Chondrocyte (in vitro differentiated cells): Measurements from ENCODE around the gene G6PC2. TPM values are rescaled to one million over a fixed set of nuclear protein-coding genes. Genes with fewer than 3 reads are reported as not detected.

Experiments used
- DNase-seq: peaks from one replicate; pipeline ENCODE4 v3.0.0; 2021; ENCODE audit warnings: mixed read lengths, low spot score
- H3K27ac Mint-ChIP-seq: one replicate; pipeline ENCODE4 v1.8.0; 2021; ENCODE audit warnings: mild to moderate bottlenecking, moderate library complexity, mixed read lengths; ENCODE audit not compliant: unreplicated experiment
- H3K27me3 Mint-ChIP-seq: 2 replicates; pipeline ENCODE4 v1.8.0; 2021; ENCODE audit warnings: low read depth, mixed read lengths
- H3K36me3 Mint-ChIP-seq: 2 replicates; pipeline ENCODE4 v1.8.0; 2021; ENCODE audit warnings: low read depth, mixed read lengths
- H3K4me1 Mint-ChIP-seq: 2 replicates; pipeline ENCODE4 v1.8.0; 2021; ENCODE audit warnings: low read depth, mild to moderate bottlenecking, mixed read lengths
- H3K4me3 Mint-ChIP-seq: one replicate; pipeline ENCODE4 v1.8.0; 2021; ENCODE audit warnings: mild to moderate bottlenecking, moderate library complexity, mixed read lengths; ENCODE audit not compliant: unreplicated experiment
- H3K9me3 Mint-ChIP-seq: 2 replicates; pipeline ENCODE4 v1.8.0; 2021; ENCODE audit warnings: low read depth, mixed read lengths
- CTCF ChIP-seq: fragments of 200-600 bp; sonication (generic); IDR thresholded peaks from 2 replicates; pipeline ENCODE4 v1.5.0; 2021; ENCODE audit warnings: antibody characterized with exemption, mild to moderate bottlenecking, moderate library complexity
- total RNA-seq: library from RNA; stranded (reverse); gene quantifications from 3 replicates; pipeline ENCODE4 v1.2.1, GENCODE V29; 2021

The G6PC2 gene
- total RNA-seq, 1 donor from 2014 or later, result not detected

- no peak for DNase-seq
- H3K27ac Mint-ChIP-seq, result no peak overlapping the region
- TF ChIP-seq CTCF, result no peak
- H3K36me3 Mint-ChIP-seq, result no peaks in the 10 kb centered on the region
- peaks cover 18% of the 10 kb centered on the region for H3K27me3 Mint-ChIP-seq
- H3K4me1 Mint-ChIP-seq, result peaks cover 5% of the 10 kb centered on the region
- H3K4me3 Mint-ChIP-seq, result no peak overlapping the region
- no peaks in the 10 kb centered on the region for H3K9me3 Mint-ChIP-seq
Measured at GRCh38 chr2:168913495-168913894, 12.4 kb downstream of the G6PC2 start.

- no peak for TF ChIP-seq CTCF
- no peak for DNase-seq
- no peaks in the 10 kb centered on the region for H3K9me3 Mint-ChIP-seq
- H3K27me3 Mint-ChIP-seq, result peaks cover 12% of the 10 kb centered on the region
- H3K36me3 Mint-ChIP-seq, result peaks cover 3% of the 10 kb centered on the region
- H3K4me3 Mint-ChIP-seq, result no peak overlapping the region
- no peak overlapping the region for H3K27ac Mint-ChIP-seq
- H3K4me1 Mint-ChIP-seq, result peaks cover 5% of the 10 kb centered on the region
Measured at GRCh38 chr2:168915441-168916330, 14.6 kb downstream of the G6PC2 start.

GRCh38 chr2:168916331-168916675 lies 15.2 kb downstream of the G6PC2 start:
- Mint-ChIP-seq H3K9me3 (no peaks in the 10 kb centered on the region), H3K27ac (no peak overlapping the region), H3K27me3 (peaks cover 12% of the 10 kb centered on the region), H3K36me3 (peaks cover 3% of the 10 kb centered on the region), H3K4me3 (no peak overlapping the region), H3K4me1 (peaks cover 5% of the 10 kb centered on the region)
- no peak for TF ChIP-seq CTCF
- DNase-seq, result no peak

- Mint-ChIP-seq H3K27me3 (peaks cover 6% of the 10 kb centered on the region), H3K9me3 (no peaks in the 10 kb centered on the region), H3K36me3 (peaks cover 3% of the 10 kb centered on the region), H3K27ac (no peak overlapping the region), H3K4me3 (no peak overlapping the region), H3K4me1 (no peaks in the 10 kb centered on the region)
- TF ChIP-seq CTCF, result peak; percentile 86
- DNase-seq, result no peak
Measured at GRCh38 chr2:168920504-168921157, 19.5 kb downstream of the G6PC2 start.

- Mint-ChIP-seq H3K27ac (no peak overlapping the region), H3K36me3 (no peaks in the 10 kb centered on the region), H3K27me3 (peaks cover 6% of the 10 kb centered on the region), H3K4me3 (no peak overlapping the region), H3K4me1 (peaks cover 38% of the 10 kb centered on the region), H3K9me3 (no peaks in the 10 kb centered on the region)
- DNase-seq, result no peak
- TF ChIP-seq CTCF, result no peak
Measured at GRCh38 chr2:168926621-168927386, 25.7 kb downstream of the G6PC2 start.
